H1 (cell line): ENCODE measurements around the gene TBC1D10A. TPM values are rescaled to one million over a fixed set of nuclear protein-coding genes. Genes with fewer than 3 reads are reported as not detected.

Source experiments
- KDM4A ChIP-seq: IDR thresholded peaks from one replicate; pipeline ENCODE4 v1.7.1; 2012; ENCODE audit warnings: low read depth, mild to moderate bottlenecking, moderate library complexity, low read length, inconsistent platforms; ENCODE audit not compliant: severe bottlenecking
- TAF1 ChIP-seq: IDR thresholded peaks from 2 replicates; pipeline ENCODE4 v1.6.1; 2011; ENCODE audit warnings: mild to moderate bottlenecking, low read depth, low read length
- polyA plus RNA-seq, 7 experiments: library from polyadenylated mRNA; depleted of rRNA in 3 of 7; stranded (reverse) in 5 of 7; unstranded in 2 of 7; fragments of >200 nt in 5 of 7; fragments of 200-250 nt in 2 of 7; gene quantifications; 1 replicate in 5 of 7; 2 replicates in 1 of 7; 4 replicates in 1 of 7; pipeline versions ENCODE4 v1.2.1 to v1.2.3, GENCODE V29; 2011 to 2013; ENCODE audit warnings: missing spikeins in 2 of 7, mixed read lengths in 2 of 7
- total RNA-seq: library from RNA; stranded (reverse); fragmentation: NEBNext Ultra II Directional; extraction: Animal tissue kit (Norgen Biotek cat#: 25700); gene quantifications from 2 replicates; pipeline ENCODE4 v1.2.1, GENCODE V29; 2021

Gene TBC1D10A
- total and polyA plus RNA-seq, 2 of the 8 experiments (the other 6 are each of a cell fraction or from before 2014, with no cell fraction given): 5.4 to 7.0 TPM

- TF ChIP-seq TAF1 (no peak), KDM4A (no peak)
Measured at GRCh38 chr22:30270832-30271231, 55.9 kb downstream of the TBC1D10A start (continued).
